Suppressor macrophage (primary cell): ENCODE measurements around the gene NKD1.
A peak's percentile ranks its signal among the peaks of the same experiment; 100 is the strongest.

Experiments used
- DNase-seq, 4 experiments: peaks; one replicate each; pipeline ENCODE4 v3.0.0-alpha.2; 2020 to 2022

The NKD1 gene

GRCh38 chr16:50601341-50601740 is 53.1 kb downstream of the NKD1 start:
- DNase-seq = no peak

GRCh38 chr16:50602126-50602525 is 53.9 kb downstream of the NKD1 start:
- DNase-seq = no peak

- no peak for DNase-seq
Measured at GRCh38 chr16:50602531-50603205, 54.5 kb downstream of the NKD1 start.

GRCh38 chr16:50603206-50604064 is 55.2 kb downstream of the NKD1 start:
- peak in 1 of 4 experiments; percentile 28 for DNase-seq

GRCh38 chr16:50604065-50604418 is 55.8 kb downstream of the NKD1 start:
- DNase-seq = no peak

- DNase-seq = no peak
Measured at GRCh38 chr16:50604610-50605009, 56.4 kb downstream of the NKD1 start.

- DNase-seq = no peak
Measured at GRCh38 chr16:50605733-50606430, 57.7 kb downstream of the NKD1 start.

- no peak for DNase-seq
Measured at GRCh38 chr16:50606431-50607050, 58.3 kb downstream of the NKD1 start.

GRCh38 chr16:50607051-50607431 is 58.8 kb downstream of the NKD1 start:
- no peak for DNase-seq

- no peak for DNase-seq
Measured at GRCh38 chr16:50607447-50607846, 59.3 kb downstream of the NKD1 start.

- no peak for DNase-seq
Measured at GRCh38 chr16:50607970-50608557, 59.9 kb downstream of the NKD1 start.

GRCh38 chr16:50609049-50609448 is 60.9 kb downstream of the NKD1 start:
- no peak for DNase-seq

GRCh38 chr16:50609471-50609870 is 61.3 kb downstream of the NKD1 start:
- no peak for DNase-seq

- no peak for DNase-seq
Measured at GRCh38 chr16:50610331-50611262, 62.4 kb downstream of the NKD1 start.

- peak; percentile 83 to 93 (median 86) for DNase-seq
Measured at GRCh38 chr16:50611332-50611934, 63.2 kb downstream of the NKD1 start.

- peak in 1 of 4 experiments; percentile 25 for DNase-seq
Measured at GRCh38 chr16:50611995-50612848, 64.0 kb downstream of the NKD1 start.

GRCh38 chr16:50612849-50613198 is 64.6 kb downstream of the NKD1 start:
- no peak for DNase-seq

- peak in 3 of 4 experiments; percentile 32 to 59 (median 56) for DNase-seq
Measured at GRCh38 chr16:50613281-50613963, 65.2 kb downstream of the NKD1 start.

GRCh38 chr16:50613964-50614474 is 65.8 kb downstream of the NKD1 start:
- DNase-seq = no peak
